WTC11 (cell line): Measurements from ENCODE around the gene BICD1. TPM values are rescaled to one million over a fixed set of nuclear protein-coding genes. Genes with fewer than 3 reads are reported as not detected.

ENCODE experiments used
- ATAC-seq: fragments of 200-7000 bp; cut with Tn5 transposase; 2 replicates; pipeline ENCODE4 v1.10.0; 2021; ENCODE audit warnings: mild to moderate bottlenecking, moderate library complexity
- CTCF ChIA-PET: fragments of 300-600 bp; sonication (Branson Sonifier 250); formaldehyde crosslinking; loops from one replicate; lab custom pipeline; 2021; ENCODE audit warnings: antibody characterized with exemption; lab: Charles Lee
- POLR2A ChIA-PET: fragments of 350-600 bp; sonication (Branson Sonifier 250); formaldehyde crosslinking; loops from one replicate; lab custom pipeline; 2021; ENCODE audit warnings: antibody characterized with exemption; lab: Charles Lee
- DNase-seq: peaks from one replicate; pipeline ENCODE4 v3.0.0; 2021; ENCODE audit warnings: low spot score
- H3K27ac Mint-ChIP-seq: 2 replicates; pipeline ENCODE4 v1.8.0; 2021; ENCODE audit warnings: mixed read lengths
- H3K27me3 Mint-ChIP-seq: 2 replicates; pipeline ENCODE4 v1.8.0; 2021; ENCODE audit warnings: low read depth, mild to moderate bottlenecking, moderate library complexity, mixed read lengths
- H3K36me3 Mint-ChIP-seq: 2 replicates; pipeline ENCODE4 v1.8.0; 2021; ENCODE audit warnings: mixed read lengths
- H3K4me1 Mint-ChIP-seq: 2 replicates; pipeline ENCODE4 v1.8.0; 2022; ENCODE audit warnings: mixed read lengths
- H3K4me3 Mint-ChIP-seq: 2 replicates; pipeline ENCODE4 v1.8.0; 2021; ENCODE audit warnings: mild to moderate bottlenecking, moderate library complexity, mixed read lengths
- H3K9me3 Mint-ChIP-seq: 2 replicates; pipeline ENCODE4 v1.8.0; 2021; ENCODE audit warnings: mixed read lengths
- CREB1 ChIP-seq: sonication (generic); formaldehyde crosslinking; IDR thresholded peaks from 2 replicates; pipeline ENCODE4 v1.8.0; 2023; ENCODE audit warnings: mild to moderate bottlenecking, missing genetic modification reagents
- CREM ChIP-seq: sonication (generic); formaldehyde crosslinking; IDR thresholded peaks from 2 replicates; pipeline ENCODE4 v1.8.1; 2022; ENCODE audit warnings: mild to moderate bottlenecking, missing genetic modification reagents, moderate library complexity
- GABPB1 ChIP-seq: sonication (generic); formaldehyde crosslinking; IDR thresholded peaks from 2 replicates; pipeline ENCODE4 v1.8.1; 2023; ENCODE audit warnings: mild to moderate bottlenecking, missing genetic modification reagents
- GTF2I ChIP-seq: fragments of 250-450 bp; sonication (Bioruptor Pico); conservative IDR thresholded peaks from 2 replicates; pipeline ENCODE4 v1.4.0; 2021; ENCODE audit warnings: mild to moderate bottlenecking
- IRF1 ChIP-seq: sonication (generic); formaldehyde crosslinking; IDR thresholded peaks from 2 replicates; pipeline ENCODE4 v1.8.0; 2023; ENCODE audit warnings: missing genetic modification reagents
- JAZF1 ChIP-seq: fragments of 250-450 bp; sonication (Bioruptor Pico); IDR thresholded peaks from 2 replicates; pipeline ENCODE4 v1.9.0; 2021; ENCODE audit warnings: moderate library complexity, mild to moderate bottlenecking, inconsistent platforms
- JUN ChIP-seq: sonication (generic); formaldehyde crosslinking; IDR thresholded peaks from 2 replicates; pipeline ENCODE4 v1.8.0; 2023; ENCODE audit warnings: mild to moderate bottlenecking, missing genetic modification reagents
- NR2C2 ChIP-seq: sonication (generic); formaldehyde crosslinking; IDR thresholded peaks from 2 replicates; pipeline ENCODE4 v1.8.0; 2022; ENCODE audit warnings: mild to moderate bottlenecking, missing genetic modification reagents
- NR3C1 ChIP-seq: sonication (generic); formaldehyde crosslinking; conservative IDR thresholded peaks from 2 replicates; pipeline ENCODE4 v1.8.1; 2023; ENCODE audit warnings: low read depth, mild to moderate bottlenecking, missing genetic modification reagents
- SMAD4 ChIP-seq: sonication (generic); formaldehyde crosslinking; IDR thresholded peaks from 2 replicates; pipeline ENCODE4 v1.8.0; 2022; ENCODE audit warnings: mild to moderate bottlenecking, missing genetic modification reagents
- SOX15 ChIP-seq: fragments of 250-450 bp; sonication (Bioruptor Pico); IDR thresholded peaks from 2 replicates; pipeline ENCODE4 v1.9.0; 2021; ENCODE audit warnings: mild to moderate bottlenecking
- USF1 ChIP-seq: sonication (generic); formaldehyde crosslinking; IDR thresholded peaks from 2 replicates; pipeline ENCODE4 v1.8.0; 2022; ENCODE audit warnings: mild to moderate bottlenecking, missing genetic modification reagents
- ZNF232 ChIP-seq: sonication (generic); formaldehyde crosslinking; IDR thresholded peaks from 2 replicates; pipeline ENCODE4 v1.8.0; 2022; ENCODE audit warnings: mild to moderate bottlenecking, missing genetic modification reagents
- ZNF423 ChIP-seq: fragments of 250-450 bp; sonication (Bioruptor Pico); IDR thresholded peaks from 2 replicates; pipeline ENCODE4 v2.1.2; 2022; ENCODE audit warnings: mild to moderate bottlenecking, moderate library complexity
- ZNF512 ChIP-seq: sonication (generic); formaldehyde crosslinking; IDR thresholded peaks from 2 replicates; pipeline ENCODE4 v1.8.1; 2022; ENCODE audit warnings: missing genetic modification reagents, borderline replicate concordance
- total RNA-seq: library from RNA; stranded (reverse); gene quantifications from 3 replicates; pipeline ENCODE4 v1.2.3, GENCODE V29; 2021
- TF ChIP-seq, protein P1 (sequence below): sonication (generic); formaldehyde crosslinking; IDR thresholded peaks from 2 replicates; pipeline ENCODE4 v1.8.0; 2022; ENCODE audit warnings: mild to moderate bottlenecking, missing genetic modification reagents
- TF ChIP-seq, protein P2 (sequence below): sonication (generic); formaldehyde crosslinking; IDR thresholded peaks from 2 replicates; pipeline ENCODE4 v1.8.0; 2022; ENCODE audit warnings: mild to moderate bottlenecking, missing genetic modification reagents

Gene BICD1
- total RNA-seq, 1 experiment from 2014 or later, result 69.4 TPM

- TF ChIP-seq CREB1 (CRISPR knock-in tag), result no peak
- no peak for TF ChIP-seq SOX15 (CRISPR knock-in tag)
- TF ChIP-seq IRF1 (CRISPR knock-in tag), result no peak
- no peak for TF ChIP-seq ZNF232 (CRISPR knock-in tag)
- no peak for TF ChIP-seq ZNF512 (CRISPR knock-in tag)
- no peak for TF ChIP-seq GTF2I (CRISPR knock-in tag)
- no peak for TF ChIP-seq GABPB1 (CRISPR knock-in tag)
- TF ChIP-seq SMAD4 (CRISPR knock-in tag), result no peak
- no peak for TF ChIP-seq ZNF423 (CRISPR knock-in tag)
- TF ChIP-seq NR2C2 (CRISPR knock-in tag), result no peak
- POLR2A ChIA-PET, result no interaction called here
- no peaks in the 10 kb centered on the region for H3K9me3 Mint-ChIP-seq
- H3K4me1 Mint-ChIP-seq, result peaks cover 49% of the 10 kb centered on the region
- H3K27ac Mint-ChIP-seq, result peak overlapping the region; percentile 97
- H3K4me3 Mint-ChIP-seq, result peak overlapping the region; percentile 80
- ATAC-seq (no peak), DNase-seq (no peak)
- H3K27me3 Mint-ChIP-seq, result no peaks in the 10 kb centered on the region
- CTCF ChIA-PET, result interaction anchor here (1.4 kb wide), 1 partner anchor 20 kb away, joined by 4 read pairs; no protein-coding TSS in a partner anchor
- no peaks in the 10 kb centered on the region for H3K36me3 Mint-ChIP-seq
Measured at GRCh38 chr12:32140877-32141276, 34.2 kb downstream of the BICD1 start.

- Mint-ChIP-seq H3K36me3 (peaks cover 12% of the 10 kb centered on the region), H3K4me3 (no peak overlapping the region), H3K4me1 (peaks cover 27% of the 10 kb centered on the region), H3K9me3 (peaks cover 10% of the 10 kb centered on the region), H3K27me3 (no peaks in the 10 kb centered on the region)
- CTCF ChIA-PET, result no interaction called here
- no peak for ATAC-seq
- TF ChIP-seq, protein P1, sequence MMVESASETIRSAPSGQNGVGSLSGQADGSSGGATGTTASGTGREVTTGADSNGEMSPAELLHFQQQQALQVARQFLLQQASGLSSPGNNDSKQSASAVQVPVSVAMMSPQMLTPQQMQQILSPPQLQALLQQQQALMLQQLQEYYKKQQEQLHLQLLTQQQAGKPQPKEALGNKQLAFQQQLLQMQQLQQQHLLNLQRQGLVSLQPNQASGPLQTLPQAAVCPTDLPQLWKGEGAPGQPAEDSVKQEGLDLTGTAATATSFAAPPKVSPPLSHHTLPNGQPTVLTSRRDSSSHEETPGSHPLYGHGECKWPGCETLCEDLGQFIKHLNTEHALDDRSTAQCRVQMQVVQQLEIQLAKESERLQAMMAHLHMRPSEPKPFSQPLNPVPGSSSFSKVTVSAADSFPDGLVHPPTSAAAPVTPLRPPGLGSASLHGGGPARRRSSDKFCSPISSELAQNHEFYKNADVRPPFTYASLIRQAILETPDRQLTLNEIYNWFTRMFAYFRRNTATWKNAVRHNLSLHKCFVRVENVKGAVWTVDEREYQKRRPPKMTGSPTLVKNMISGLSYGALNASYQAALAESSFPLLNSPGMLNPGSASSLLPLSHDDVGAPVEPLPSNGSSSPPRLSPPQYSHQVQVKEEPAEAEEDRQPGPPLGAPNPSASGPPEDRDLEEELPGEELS (CRISPR knock-in tag), result no peak
- TF ChIP-seq, protein P2, sequence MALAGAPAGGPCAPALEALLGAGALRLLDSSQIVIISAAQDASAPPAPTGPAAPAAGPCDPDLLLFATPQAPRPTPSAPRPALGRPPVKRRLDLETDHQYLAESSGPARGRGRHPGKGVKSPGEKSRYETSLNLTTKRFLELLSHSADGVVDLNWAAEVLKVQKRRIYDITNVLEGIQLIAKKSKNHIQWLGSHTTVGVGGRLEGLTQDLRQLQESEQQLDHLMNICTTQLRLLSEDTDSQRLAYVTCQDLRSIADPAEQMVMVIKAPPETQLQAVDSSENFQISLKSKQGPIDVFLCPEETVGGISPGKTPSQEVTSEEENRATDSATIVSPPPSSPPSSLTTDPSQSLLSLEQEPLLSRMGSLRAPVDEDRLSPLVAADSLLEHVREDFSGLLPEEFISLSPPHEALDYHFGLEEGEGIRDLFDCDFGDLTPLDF, result no peak
- TF ChIP-seq CREM (CRISPR knock-in tag), result no peak
- TF ChIP-seq JAZF1 (CRISPR knock-in tag), result no peak
- no peak for TF ChIP-seq JUN
- TF ChIP-seq USF1 (CRISPR knock-in tag), result no peak
- TF ChIP-seq NR3C1 (CRISPR knock-in tag), result no peak
- TF ChIP-seq, all 79 proteins: peak for 0
- DNase-seq, result no peak
- H3K27ac Mint-ChIP-seq, result no peak overlapping the region
- POLR2A ChIA-PET, result no interaction called here
Measured at GRCh38 chr12:32145096-32145495, 38.4 kb downstream of the BICD1 start.
